Measurements from ENCODE around the gene EXOC3L4.

DNA sequence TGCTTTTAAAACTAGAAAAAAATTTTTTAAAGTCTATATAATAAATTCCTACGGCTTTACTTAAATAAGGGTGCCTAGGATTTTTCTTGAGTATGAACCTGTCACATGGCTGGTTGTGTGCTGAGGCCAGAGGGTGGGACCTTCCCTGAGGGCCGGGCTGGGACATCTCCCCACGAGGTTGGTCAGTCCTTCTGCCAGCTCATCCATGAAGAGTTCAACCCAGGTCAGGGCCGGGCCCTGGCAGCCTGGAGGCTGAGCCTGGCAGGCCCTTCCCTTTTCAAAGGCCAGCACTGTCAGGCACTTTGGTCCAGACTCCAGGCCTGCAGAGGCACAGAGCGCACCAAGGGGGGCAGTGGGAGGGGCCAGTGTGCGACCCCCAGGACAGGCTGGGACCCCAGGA lies 60.5 kb downstream of the EXOC3L4 start:
- TF ChIP-seq, protein P1, sequence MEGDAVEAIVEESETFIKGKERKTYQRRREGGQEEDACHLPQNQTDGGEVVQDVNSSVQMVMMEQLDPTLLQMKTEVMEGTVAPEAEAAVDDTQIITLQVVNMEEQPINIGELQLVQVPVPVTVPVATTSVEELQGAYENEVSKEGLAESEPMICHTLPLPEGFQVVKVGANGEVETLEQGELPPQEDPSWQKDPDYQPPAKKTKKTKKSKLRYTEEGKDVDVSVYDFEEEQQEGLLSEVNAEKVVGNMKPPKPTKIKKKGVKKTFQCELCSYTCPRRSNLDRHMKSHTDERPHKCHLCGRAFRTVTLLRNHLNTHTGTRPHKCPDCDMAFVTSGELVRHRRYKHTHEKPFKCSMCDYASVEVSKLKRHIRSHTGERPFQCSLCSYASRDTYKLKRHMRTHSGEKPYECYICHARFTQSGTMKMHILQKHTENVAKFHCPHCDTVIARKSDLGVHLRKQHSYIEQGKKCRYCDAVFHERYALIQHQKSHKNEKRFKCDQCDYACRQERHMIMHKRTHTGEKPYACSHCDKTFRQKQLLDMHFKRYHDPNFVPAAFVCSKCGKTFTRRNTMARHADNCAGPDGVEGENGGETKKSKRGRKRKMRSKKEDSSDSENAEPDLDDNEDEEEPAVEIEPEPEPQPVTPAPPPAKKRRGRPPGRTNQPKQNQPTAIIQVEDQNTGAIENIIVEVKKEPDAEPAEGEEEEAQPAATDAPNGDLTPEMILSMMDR (IDR thresholded peaks at IDR 0.05), result no peak
- TF ChIP-seq POLR2A (IDR thresholded peaks at IDR 0.05) (no peak), EP300 (IDR thresholded peaks at IDR 0.05) (no peak), POLR2AphosphoS5 (IDR thresholded peaks at IDR 0.05) (no peak)
